Bronchial epithelial cell (primary cell): ENCODE results near the gene BLVRA. TPM values are rescaled to one million over a fixed set of nuclear protein-coding genes. Genes with fewer than 3 reads are reported as not detected.

Experiments used
- DNase-seq: peaks from one replicate; pipeline ENCODE4 v3.0.0-alpha.2; 2010; ENCODE audit warnings: low read depth
- FAIRE-seq: peaks from 2 replicates; lab custom pipeline; 2011; peaks lifted over from hg19 to GRCh38; lab: Jason Lieb, UNC
- H3K27me3 ChIP-seq: 2 replicates; pipeline ENCODE4 v1.5.1; 2011; ENCODE audit warnings: low read length; ENCODE audit not compliant: control insufficient read depth, insufficient read depth
- H3K36me3 ChIP-seq: 2 replicates; pipeline ENCODE4 v1.5.1; 2011; ENCODE audit warnings: low read length; ENCODE audit not compliant: control insufficient read depth, insufficient read depth
- H3K4me3 ChIP-seq: 2 replicates; pipeline ENCODE4 v1.5.1; 2011; ENCODE audit warnings: mild to moderate bottlenecking, low read depth, low read length, control low read depth
- CTCF ChIP-seq: IDR thresholded peaks from 2 replicates; pipeline ENCODE4 v1.5.1; 2011; ENCODE audit warnings: mild to moderate bottlenecking, moderate library complexity, low read length, control low read depth, inconsistent platforms; ENCODE audit not compliant: insufficient read depth, severe bottlenecking
- total RNA-seq: library from RNA; depleted of rRNA; stranded (reverse); fragments of >200 nt; gene quantifications from 2 replicates; pipeline ENCODE4 v1.2.1, GENCODE V29; 2014

The BLVRA gene
- total RNA-seq, 1 donor from 2014 or later: 29.7 TPM

GRCh38 chr7:43758822-43759683, 573 bp downstream of the BLVRA start:
- H3K36me3 ChIP-seq: no peaks in the 10 kb centered on the region
- no peak for FAIRE-seq
- no peak for DNase-seq
- TF ChIP-seq CTCF: no peak
- no peaks in the 10 kb centered on the region for H3K27me3 ChIP-seq
- peak overlapping the region; percentile 71 for H3K4me3 ChIP-seq

- Histone ChIP-seq H3K27me3 (no peaks in the 10 kb centered on the region), H3K36me3 (no peaks in the 10 kb centered on the region), H3K4me3 (no peak overlapping the region)
- TF ChIP-seq CTCF: no peak
- FAIRE-seq (no peak), DNase-seq (no peak)
Measured at GRCh38 chr7:43760861-43761260, 2.4 kb downstream of the BLVRA start.

- TF ChIP-seq CTCF: no peak
- DNase-seq (no peak), FAIRE-seq (no peak)
- H3K4me3 ChIP-seq: no peak overlapping the region
- no peaks in the 10 kb centered on the region for H3K36me3 ChIP-seq
- H3K27me3 ChIP-seq: no peaks in the 10 kb centered on the region
Measured at GRCh38 chr7:43761382-43761781, 2.9 kb downstream of the BLVRA start.

GRCh38 chr7:43761938-43762692, 3.6 kb downstream of the BLVRA start:
- no peak for TF ChIP-seq CTCF
- H3K4me3 ChIP-seq: no peak overlapping the region
- DNase-seq: peak; percentile 63
- H3K27me3 ChIP-seq: no peaks in the 10 kb centered on the region
- H3K36me3 ChIP-seq: peaks cover 1% of the 10 kb centered on the region
- no peak for FAIRE-seq

GRCh38 chr7:43763183-43763582, 4.7 kb downstream of the BLVRA start:
- Histone ChIP-seq H3K4me3 (no peak overlapping the region), H3K27me3 (no peaks in the 10 kb centered on the region), H3K36me3 (peaks cover 1% of the 10 kb centered on the region)
- no peak for TF ChIP-seq CTCF
- no peak for FAIRE-seq
- no peak for DNase-seq
